Panc1 (cell line): ENCODE data around the gene GZF1. TPM values are rescaled to one million over a fixed set of nuclear protein-coding genes. Genes with fewer than 3 reads are reported as not detected.

Experiments used
- ATAC-seq: fragments of 200-7000 bp; cut with Tn5 transposase; 2 replicates; pipeline ENCODE4 v1.9.1; 2020; ENCODE audit warnings: mild to moderate bottlenecking, moderate library complexity
- BruUV-seq: library from RNA; stranded (reverse); fragments of 400-500 nt; replicated peaks from 2 replicates; lab custom pipeline; 2021; lab: Mats Ljungman, UMichigan
- CTCF ChIA-PET: fragments of 300-600 bp; sonication (Branson Sonifier 250); formaldehyde crosslinking; loops from one replicate; lab custom pipeline; 2022; ENCODE audit warnings: antibody characterized with exemption; lab: Charles Lee
- POLR2A ChIA-PET: fragments of 300-600 bp; sonication (Branson Sonifier 250); formaldehyde crosslinking; loops from one replicate; lab custom pipeline; 2022; ENCODE audit warnings: antibody characterized with exemption; lab: Charles Lee
- DNase-seq: peaks from one replicate; pipeline ENCODE4 v3.0.0-alpha.2; 2010; ENCODE audit warnings: low read depth, low spot score
- H3K27ac ChIP-seq: 2 replicates; pipeline ENCODE4 v1.5.1; 2011; ENCODE audit warnings: mild to moderate bottlenecking, low read length, inconsistent platforms
- H3K27me3 ChIP-seq: fragments of 200-500 bp; sonication (Bioruptor generic); 2 replicates; pipeline ENCODE4 v1.6.0; 2014; ENCODE audit warnings: low read length, inconsistent platforms; ENCODE audit not compliant: control insufficient read depth, insufficient read depth
- H3K36me3 ChIP-seq: fragments of 200-500 bp; sonication (Bioruptor generic); 2 replicates; pipeline ENCODE4 v1.5.1; 2014; ENCODE audit warnings: inconsistent platforms, mild to moderate bottlenecking, low read length, moderate library complexity; ENCODE audit not compliant: control insufficient read depth, insufficient read depth
- H3K4me1 ChIP-seq: 2 replicates; pipeline ENCODE4 v1.5.1; 2011; ENCODE audit warnings: inconsistent platforms, mild to moderate bottlenecking, low read length, moderate library complexity; ENCODE audit not compliant: control insufficient read depth, insufficient read depth
- H3K4me3 ChIP-seq, 2 experiments: 2 replicates each; pipeline ENCODE4 v1.5.1; 2011 to 2012; ENCODE audit warnings: low read depth in 2 of 2, low read length in 2 of 2, mild to moderate bottlenecking in 2 of 2, inconsistent platforms in 1 of 2, moderate library complexity in 1 of 2
- H3K9me3 ChIP-seq: fragments of 200-500 bp; sonication (Bioruptor generic); 2 replicates; pipeline ENCODE4 v1.5.1; 2014; ENCODE audit warnings: low read depth, mild to moderate bottlenecking, inconsistent platforms, low read length, moderate library complexity; ENCODE audit not compliant: control insufficient read depth, insufficient read depth
- POLR2AphosphoS5 ChIP-seq: IDR thresholded peaks from 2 replicates; pipeline ENCODE4 v1.6.1; 2012; ENCODE audit warnings: mild to moderate bottlenecking, low read depth, low read length, moderate library complexity
- REST ChIP-seq, 2 experiments: IDR thresholded peaks; 2 replicates each; pipeline ENCODE4 v1.6.1; 2011 to 2012; ENCODE audit warnings: low read depth in 2 of 2, control low read depth in 1 of 2, low read length in 1 of 2, mild to moderate bottlenecking in 1 of 2, moderate library complexity in 1 of 2; ENCODE audit not compliant: insufficient read depth in 1 of 2
- SIN3A ChIP-seq: IDR thresholded peaks from 2 replicates; pipeline ENCODE4 v1.6.1; 2012; ENCODE audit warnings: low read depth, mild to moderate bottlenecking, low read length, moderate library complexity, borderline replicate concordance; ENCODE audit not compliant: insufficient read depth
- TCF7L2 ChIP-seq: IDR thresholded peaks from 2 replicates; pipeline ENCODE4 v1.6.1; 2011; ENCODE audit warnings: mild to moderate bottlenecking, low read depth, low read length, inconsistent platforms
- in situ Hi-C: cut with HindIII; loops from 2 replicates; pipeline ENCODE4 v1.10.0; 2016; ENCODE audit warnings: low sequenced_read_pairs, low pct_unique_long_range_greater_than_20kb
- intact Hi-C: fragments of 100-400 bp; cut with micrococcal nuclease; formaldehyde crosslinking; loops from one replicate; pipeline ENCODE4 v1.10.0; 2022; ENCODE audit not compliant: unreplicated experiment
- total RNA-seq: library from RNA; stranded (reverse); gene quantifications from one replicate; pipeline ENCODE4 v1.2.1, GENCODE V29; 2021; ENCODE audit not compliant: unreplicated experiment
- TF ChIP-seq, protein P1 (sequence below): fragments of 450-650 bp; IDR thresholded peaks from 2 replicates; pipeline ENCODE4 v1.5.1; 2017; ENCODE audit warnings: mild to moderate bottlenecking

The GZF1 gene
- total RNA-seq, 1 experiment from 2014 or later, result 18.0 TPM

GRCh38 chr20:23356203-23356602, 5.8 kb upstream of the GZF1 start:
- ATAC-seq, result no peak
- no TSS peak for BruUV-seq
- peaks cover 28% of the 10 kb centered on the region for H3K4me1 ChIP-seq
- H3K9me3 ChIP-seq, result no peaks in the 10 kb centered on the region
- no peak for TF ChIP-seq TCF7L2
- no peak for TF ChIP-seq REST (IDR thresholded peaks at IDR 0.05; ENCODE audit: insufficient read depth in 1 of 2, low read depth in 2 of 2, low read length in 1 of 2)
- TF ChIP-seq, protein P1, sequence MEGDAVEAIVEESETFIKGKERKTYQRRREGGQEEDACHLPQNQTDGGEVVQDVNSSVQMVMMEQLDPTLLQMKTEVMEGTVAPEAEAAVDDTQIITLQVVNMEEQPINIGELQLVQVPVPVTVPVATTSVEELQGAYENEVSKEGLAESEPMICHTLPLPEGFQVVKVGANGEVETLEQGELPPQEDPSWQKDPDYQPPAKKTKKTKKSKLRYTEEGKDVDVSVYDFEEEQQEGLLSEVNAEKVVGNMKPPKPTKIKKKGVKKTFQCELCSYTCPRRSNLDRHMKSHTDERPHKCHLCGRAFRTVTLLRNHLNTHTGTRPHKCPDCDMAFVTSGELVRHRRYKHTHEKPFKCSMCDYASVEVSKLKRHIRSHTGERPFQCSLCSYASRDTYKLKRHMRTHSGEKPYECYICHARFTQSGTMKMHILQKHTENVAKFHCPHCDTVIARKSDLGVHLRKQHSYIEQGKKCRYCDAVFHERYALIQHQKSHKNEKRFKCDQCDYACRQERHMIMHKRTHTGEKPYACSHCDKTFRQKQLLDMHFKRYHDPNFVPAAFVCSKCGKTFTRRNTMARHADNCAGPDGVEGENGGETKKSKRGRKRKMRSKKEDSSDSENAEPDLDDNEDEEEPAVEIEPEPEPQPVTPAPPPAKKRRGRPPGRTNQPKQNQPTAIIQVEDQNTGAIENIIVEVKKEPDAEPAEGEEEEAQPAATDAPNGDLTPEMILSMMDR, result no peak
- no peak for TF ChIP-seq SIN3A
- no peak for TF ChIP-seq POLR2AphosphoS5
- peaks cover 7% of the 10 kb centered on the region for H3K36me3 ChIP-seq
- intact Hi-C loops, result loop anchor here (10.0 kb wide), 1 partner anchor 781 kb away; no protein-coding TSS in a partner anchor
- CTCF ChIA-PET, result no interaction called here
- no peaks in the 10 kb centered on the region for H3K27me3 ChIP-seq
- no peak for DNase-seq
- H3K4me3 ChIP-seq, result no peak overlapping the region
- POLR2A ChIA-PET, result interaction anchor here (0.5 kb wide), 1 partner anchor 62 kb away, joined by 3 read pairs; no protein-coding TSS in a partner anchor
- H3K27ac ChIP-seq, result no peak overlapping the region; the same call in 1 of the 2 replicates
- in situ Hi-C loops, result no loop called here

DNA sequence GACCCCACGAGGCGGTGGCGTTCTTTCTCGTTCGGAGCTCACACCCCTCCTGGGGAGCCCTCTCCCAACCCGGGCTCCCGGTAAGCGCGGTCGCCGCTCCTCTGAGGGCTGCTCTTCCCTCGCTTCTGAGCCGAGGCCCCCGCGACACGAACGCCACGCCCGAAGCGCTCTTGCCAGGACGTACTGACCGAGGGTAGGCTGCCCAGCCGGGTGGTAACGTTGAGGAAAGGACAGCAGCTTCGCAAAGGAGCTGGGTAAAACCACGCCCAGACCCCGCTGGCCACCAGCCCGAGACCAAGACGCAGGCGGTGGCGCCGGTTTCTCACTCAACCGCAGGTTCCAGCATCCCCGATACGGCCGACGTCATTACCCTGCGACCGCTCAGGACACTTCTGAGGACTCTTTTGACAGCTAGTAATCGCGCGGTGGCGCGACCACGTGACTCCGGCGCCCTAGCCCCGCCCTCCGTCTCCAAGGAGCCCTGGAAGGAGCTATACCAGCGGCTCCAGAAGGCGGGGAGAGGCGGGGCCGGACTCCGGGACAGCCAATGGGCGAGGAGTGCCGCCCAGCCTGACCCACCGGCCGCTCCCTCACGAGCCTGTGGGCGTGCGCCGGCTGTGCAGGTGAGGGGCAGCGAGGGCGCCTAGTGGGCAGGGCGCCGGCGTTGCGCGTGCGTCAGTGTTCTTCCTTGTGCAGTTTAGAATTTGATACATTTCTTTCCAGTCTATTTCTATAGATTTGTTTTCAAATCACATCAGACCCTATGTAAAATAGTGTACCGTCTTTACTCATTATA, 4.0 kb upstream of the GZF1 start:
- CTCF ChIA-PET, result interaction anchor here (1.8 kb wide), 1 partner anchor 8 kb away, joined by 16 read pairs; no protein-coding TSS in a partner anchor

More for the DNA sequence above, 4.0 kb upstream of the GZF1 start:
- H3K27me3 ChIP-seq, result no peaks in the 10 kb centered on the region
- peak overlapping the region; percentile 95 for H3K27ac ChIP-seq
- in situ Hi-C loops, result no loop called here
- TF ChIP-seq POLR2AphosphoS5 (no peak; the same call in 1 of the 2 replicates), REST (IDR thresholded peaks at IDR 0.05; ENCODE audit: insufficient read depth in 1 of 2, low read depth in 2 of 2, low read length in 1 of 2) (0 out of 4 replicates have a peak, but pooled peaks of 1 of the 2 experiments have one; percentile 13), SIN3A (peak; percentile 91; the same call in 1 of the 2 replicates), TCF7L2 (peak; percentile 72; the same call in 1 of the 2 replicates)
- TF ChIP-seq, protein P1, result no peak
- BruUV-seq, result no TSS peak
- no peaks in the 10 kb centered on the region for H3K9me3 ChIP-seq
- intact Hi-C loops, result loop anchor here (10.0 kb wide), 1 partner anchor 783 kb away; no protein-coding TSS in a partner anchor
- POLR2A ChIA-PET, result interaction anchor here (0.6 to 0.7 kb wide), 2 partner anchors 8 to 304 kb away, joined by 3 read pairs; no protein-coding TSS in a partner anchor
- peaks cover 4% of the 10 kb centered on the region for H3K36me3 ChIP-seq
- H3K4me1 ChIP-seq, result peaks cover 20% of the 10 kb centered on the region
- DNase-seq (peak; percentile 97), ATAC-seq (peak; percentile 91)
- peak overlapping the region; percentile 79 to 90 for H3K4me3 ChIP-seq
